Neutrophil (primary cell): Measurements from ENCODE around the gene LPCAT1.
A peak's percentile ranks its signal among the peaks of the same experiment; 100 is the strongest.

Experiments used
- H3K27ac ChIP-seq: fragments of 200-600 bp; sonication (generic); 2 replicates; pipeline ENCODE4 v1.5.1; 2016; ENCODE audit warnings: mild to moderate bottlenecking, moderate library complexity
- H3K27me3 ChIP-seq: fragments of 200-600 bp; sonication (generic); 2 replicates; pipeline ENCODE4 v1.6.0; 2016; ENCODE audit warnings: mild to moderate bottlenecking
- H3K36me3 ChIP-seq: fragments of 200-600 bp; sonication (generic); 2 replicates; pipeline ENCODE4 v1.5.1; 2017
- H3K4me1 ChIP-seq, 2 experiments: fragments of 200-600 bp in 1 of 2; sonication (generic) in 1 of 2; 1 replicate in 1 of 2; 2 replicates in 1 of 2; pipeline versions ENCODE4 v1.5.1 to v1.6.1; 2013 to 2016; ENCODE audit warnings: low read depth in 1 of 2, low read length in 1 of 2, mild to moderate bottlenecking in 1 of 2, moderate library complexity in 1 of 2; ENCODE audit not compliant: control insufficient read depth in 1 of 2, insufficient read depth in 1 of 2
- H3K4me3 ChIP-seq, 2 experiments: fragments of 200-600 bp in 1 of 2; sonication (generic) in 1 of 2; 1 replicate in 1 of 2; 2 replicates in 1 of 2; pipeline ENCODE4 v1.5.1; 2013 to 2016; ENCODE audit warnings: low read depth in 1 of 2, low read length in 1 of 2, mild to moderate bottlenecking in 1 of 2, moderate library complexity in 1 of 2
- H3K9me3 ChIP-seq: fragments of 200-600 bp; sonication (generic); 2 replicates; pipeline ENCODE4 v1.5.1; 2016
- CTCF ChIP-seq: fragments of 200-600 bp; sonication (generic); IDR thresholded peaks from 2 replicates; pipeline ENCODE4 v1.5.1; 2016; ENCODE audit warnings: antibody characterized with exemption

LPCAT1 gene

GRCh38 chr5:1481266-1481958 lies 42.3 kb downstream of the LPCAT1 start:
- peaks cover 48% of the 10 kb centered on the region for H3K36me3 ChIP-seq
- no peaks in the 10 kb centered on the region for H3K9me3 ChIP-seq
- H3K4me1 ChIP-seq: peaks cover 67 to 70% of the 10 kb centered on the region in 2 experiments
- no peaks in the 10 kb centered on the region for H3K27me3 ChIP-seq
- H3K4me3 ChIP-seq: peak overlapping the region; percentile 4 to 54
- TF ChIP-seq CTCF: no peak
- H3K27ac ChIP-seq: peak overlapping the region; percentile 97

GRCh38 chr5:1480806-1481205 lies 43.0 kb downstream of the LPCAT1 start:
- no peaks in the 10 kb centered on the region for H3K27me3 ChIP-seq
- H3K9me3 ChIP-seq: no peaks in the 10 kb centered on the region
- peak overlapping the region; percentile 42 to 54 for H3K4me3 ChIP-seq
- H3K36me3 ChIP-seq: peaks cover 48% of the 10 kb centered on the region
- peaks cover 73 to 76% of the 10 kb centered on the region in 2 experiments for H3K4me1 ChIP-seq
- H3K27ac ChIP-seq: peak overlapping the region; percentile 97
- TF ChIP-seq CTCF: no peak

GRCh38 chr5:1480217-1480616 lies 43.5 kb downstream of the LPCAT1 start:
- peak overlapping the region; percentile 42 to 54 for H3K4me3 ChIP-seq
- H3K36me3 ChIP-seq: peaks cover 48% of the 10 kb centered on the region
- TF ChIP-seq CTCF: peak; percentile 87
- H3K9me3 ChIP-seq: no peaks in the 10 kb centered on the region
- H3K4me1 ChIP-seq: peaks cover 79 to 82% of the 10 kb centered on the region in 2 experiments
- H3K27me3 ChIP-seq: no peaks in the 10 kb centered on the region
- peak overlapping the region; percentile 97 for H3K27ac ChIP-seq

- H3K36me3 ChIP-seq: peaks cover 48% of the 10 kb centered on the region
- no peaks in the 10 kb centered on the region for H3K9me3 ChIP-seq
- no peaks in the 10 kb centered on the region for H3K27me3 ChIP-seq
- TF ChIP-seq CTCF: peak; percentile 94
- peak overlapping the region; percentile 97 for H3K27ac ChIP-seq
- peak overlapping the region; percentile 42 to 54 for H3K4me3 ChIP-seq
- peaks cover 84 to 87% of the 10 kb centered on the region in 2 experiments for H3K4me1 ChIP-seq
These were observed 44.1 kb downstream of the LPCAT1 start for GRCh38 chr5:1479581-1480188.

- no peaks in the 10 kb centered on the region for H3K9me3 ChIP-seq
- peaks cover 90 to 93% of the 10 kb centered on the region in 2 experiments for H3K4me1 ChIP-seq
- TF ChIP-seq CTCF: no peak
- peaks cover 48% of the 10 kb centered on the region for H3K36me3 ChIP-seq
- peak overlapping the region; percentile 97 for H3K27ac ChIP-seq
- no peaks in the 10 kb centered on the region for H3K27me3 ChIP-seq
- H3K4me3 ChIP-seq: peak overlapping the region; percentile 42 to 54
These were observed 44.7 kb downstream of the LPCAT1 start for GRCh38 chr5:1479066-1479465.
